ENCODE results near the gene EHD2.

The EHD2 gene

GRCh38 chr19:47750752-47751151 is 37.5 kb downstream of the EHD2 start:
- Histone ChIP-seq H3K4me1 (ENCODE audit: control insufficient read depth, low read depth, low read length) (no peaks in the 10 kb centered on the region), H3K79me1 (ENCODE audit: low read length) (peaks cover 11% of the 10 kb centered on the region), H3K27ac (ENCODE audit: low read depth, low read length) (no peak overlapping the region), H3K23ac (ENCODE audit: low read length) (no peak overlapping the region), H2AK5ac (ENCODE audit: low read length) (no peak overlapping the region), H4K5ac (ENCODE audit: low read length) (no peak overlapping the region), H2BK15ac (replicated peaks; ENCODE audit: low read depth) (no peak overlapping the region), H2BK5ac (ENCODE audit: low read length) (no peak overlapping the region), H3K18ac (ENCODE audit: low read length) (no peak overlapping the region), H3K9ac (ENCODE audit: low read length) (no peak overlapping the region), H3K4me2 (ENCODE audit: low read length) (no peak overlapping the region), H4K8ac (ENCODE audit: low read depth, low read length) (no peak overlapping the region), H3K4me3 (ENCODE audit: low read length) (no peak overlapping the region), H3K56ac (ENCODE audit: low read length) (no peak overlapping the region), H3K79me2 (ENCODE audit: control insufficient read depth, insufficient read depth, low read length) (peaks cover 19% of the 10 kb centered on the region), H3K36me3 (ENCODE audit: control insufficient read depth, insufficient read depth, low read length) (peaks cover 31% of the 10 kb centered on the region), H3K4ac (ENCODE audit: low read depth, low read length) (no peak overlapping the region), H3K27me3 (ENCODE audit: insufficient read depth, low read length, poor library complexity) (no peaks in the 10 kb centered on the region), H2BK120ac (ENCODE audit: low read depth, low read length) (no peak overlapping the region)
- no peak for DNase-seq
- WGBS (ENCODE audit: extremely low coverage, insufficient coverage, low lambda C conversion rate): no CpG with 5 or more reads among the region's 18 CpGs

- no peaks in the 10 kb centered on the region for H3K27me3 ChIP-seq (ENCODE audit: insufficient read depth, low read length, poor library complexity)
- no peak overlapping the region for H3K4me2 ChIP-seq (ENCODE audit: low read length)
- no peak overlapping the region for H3K9ac ChIP-seq (ENCODE audit: low read length)
- H2BK5ac ChIP-seq (ENCODE audit: low read length): no peak overlapping the region
- H3K23ac ChIP-seq (ENCODE audit: low read length): no peak overlapping the region
- peaks cover 10% of the 10 kb centered on the region for H3K79me2 ChIP-seq (ENCODE audit: control insufficient read depth, insufficient read depth, low read length)
- H3K79me1 ChIP-seq (ENCODE audit: low read length): peaks cover 8% of the 10 kb centered on the region
- no peak overlapping the region for H2BK15ac ChIP-seq (replicated peaks; ENCODE audit: low read depth)
- H3K4me1 ChIP-seq (ENCODE audit: control insufficient read depth, low read depth, low read length): no peaks in the 10 kb centered on the region
- no CpG with 5 or more reads among the region's 27 CpGs for WGBS (ENCODE audit: extremely low coverage, insufficient coverage, low lambda C conversion rate)
- H3K4me3 ChIP-seq (ENCODE audit: low read length): no peak overlapping the region
- H2AK5ac ChIP-seq (ENCODE audit: low read length): no peak overlapping the region
- no peak for DNase-seq
- H3K36me3 ChIP-seq (ENCODE audit: control insufficient read depth, insufficient read depth, low read length): peaks cover 40% of the 10 kb centered on the region
- H3K18ac ChIP-seq (ENCODE audit: low read length): no peak overlapping the region
- no peak overlapping the region for H3K56ac ChIP-seq (ENCODE audit: low read length)
- no peak overlapping the region for H4K8ac ChIP-seq (ENCODE audit: low read depth, low read length)
- no peak overlapping the region for H3K4ac ChIP-seq (ENCODE audit: low read depth, low read length)
- H4K5ac ChIP-seq (ENCODE audit: low read length): no peak overlapping the region
- no peak overlapping the region for H2BK120ac ChIP-seq (ENCODE audit: low read depth, low read length)
- no peak overlapping the region for H3K27ac ChIP-seq (ENCODE audit: low read depth, low read length)
These were observed 39.4 kb downstream of the EHD2 start for GRCh38 chr19:47752440-47753211.

GRCh38 chr19:47754206-47755064 is 41.2 kb downstream of the EHD2 start:
- no CpG with 5 or more reads among the region's 37 CpGs for WGBS (ENCODE audit: extremely low coverage, insufficient coverage, low lambda C conversion rate)
- DNase-seq: no peak
- no peak overlapping the region for H3K27ac ChIP-seq (ENCODE audit: low read depth, low read length)

GRCh38 chr19:47755065-47755761 is 42.0 kb downstream of the EHD2 start:
- no peak overlapping the region for H2BK120ac ChIP-seq (ENCODE audit: low read depth, low read length)
- no peak overlapping the region for H2BK5ac ChIP-seq (ENCODE audit: low read length)
- no peak overlapping the region for H3K56ac ChIP-seq (ENCODE audit: low read length)
- H2BK15ac ChIP-seq (replicated peaks; ENCODE audit: low read depth): no peak overlapping the region
- no peak overlapping the region for H3K4ac ChIP-seq (ENCODE audit: low read depth, low read length)
- peaks cover under 1% of the 10 kb centered on the region for H3K79me1 ChIP-seq (ENCODE audit: low read length)
- H3K4me3 ChIP-seq (ENCODE audit: low read length): no peak overlapping the region
- peaks cover 31% of the 10 kb centered on the region for H3K36me3 ChIP-seq (ENCODE audit: control insufficient read depth, insufficient read depth, low read length)
- no peak for DNase-seq
- H3K27ac ChIP-seq (ENCODE audit: low read depth, low read length): no peak overlapping the region
- H4K8ac ChIP-seq (ENCODE audit: low read depth, low read length): no peak overlapping the region
- no peak overlapping the region for H3K23ac ChIP-seq (ENCODE audit: low read length)
- no peak overlapping the region for H4K5ac ChIP-seq (ENCODE audit: low read length)
- no peak overlapping the region for H2AK5ac ChIP-seq (ENCODE audit: low read length)
- H3K79me2 ChIP-seq (ENCODE audit: control insufficient read depth, insufficient read depth, low read length): no peaks in the 10 kb centered on the region
- no CpG with 5 or more reads among the region's 36 CpGs for WGBS (ENCODE audit: extremely low coverage, insufficient coverage, low lambda C conversion rate)
- no peaks in the 10 kb centered on the region for H3K27me3 ChIP-seq (ENCODE audit: insufficient read depth, low read length, poor library complexity)
- no peaks in the 10 kb centered on the region for H3K4me1 ChIP-seq (ENCODE audit: control insufficient read depth, low read depth, low read length)
- H3K18ac ChIP-seq (ENCODE audit: low read length): no peak overlapping the region
- H3K9ac ChIP-seq (ENCODE audit: low read length): no peak overlapping the region
- H3K4me2 ChIP-seq (ENCODE audit: low read length): no peak overlapping the region

More at GRCh38 chr19:47754206-47755064, 41.2 kb downstream of the EHD2 start:
- H3K18ac ChIP-seq (ENCODE audit: low read length): no peak overlapping the region
- no peak overlapping the region for H3K4ac ChIP-seq (ENCODE audit: low read depth, low read length)
- H3K36me3 ChIP-seq (ENCODE audit: control insufficient read depth, insufficient read depth, low read length): peaks cover 35% of the 10 kb centered on the region
- no peak overlapping the region for H2BK15ac ChIP-seq (replicated peaks; ENCODE audit: low read depth)
- H4K8ac ChIP-seq (ENCODE audit: low read depth, low read length): no peak overlapping the region
- H3K27me3 ChIP-seq (ENCODE audit: insufficient read depth, low read length, poor library complexity): no peaks in the 10 kb centered on the region
- H3K4me3 ChIP-seq (ENCODE audit: low read length): no peak overlapping the region
- H3K56ac ChIP-seq (ENCODE audit: low read length): no peak overlapping the region
- peaks cover 1% of the 10 kb centered on the region for H3K79me1 ChIP-seq (ENCODE audit: low read length)
- H3K9ac ChIP-seq (ENCODE audit: low read length): no peak overlapping the region
- no peak overlapping the region for H2BK5ac ChIP-seq (ENCODE audit: low read length)
- no peaks in the 10 kb centered on the region for H3K4me1 ChIP-seq (ENCODE audit: control insufficient read depth, low read depth, low read length)
- no peak overlapping the region for H2AK5ac ChIP-seq (ENCODE audit: low read length)
- no peak overlapping the region for H3K23ac ChIP-seq (ENCODE audit: low read length)
- no peak overlapping the region for H4K5ac ChIP-seq (ENCODE audit: low read length)
- H3K79me2 ChIP-seq (ENCODE audit: control insufficient read depth, insufficient read depth, low read length): no peaks in the 10 kb centered on the region
- H2BK120ac ChIP-seq (ENCODE audit: low read depth, low read length): no peak overlapping the region
- no peak overlapping the region for H3K4me2 ChIP-seq (ENCODE audit: low read length)

GRCh38 chr19:47755762-47756626 is 42.8 kb downstream of the EHD2 start:
- H2BK120ac ChIP-seq (ENCODE audit: low read depth, low read length): no peak overlapping the region
- no peak overlapping the region for H3K4me2 ChIP-seq (ENCODE audit: low read length)
- H4K8ac ChIP-seq (ENCODE audit: low read depth, low read length): no peak overlapping the region
- no peak overlapping the region for H3K4me3 ChIP-seq (ENCODE audit: low read length)
- no peaks in the 10 kb centered on the region for H3K79me2 ChIP-seq (ENCODE audit: control insufficient read depth, insufficient read depth, low read length)
- no peak overlapping the region for H3K56ac ChIP-seq (ENCODE audit: low read length)
- no peak overlapping the region for H3K4ac ChIP-seq (ENCODE audit: low read depth, low read length)
- H3K23ac ChIP-seq (ENCODE audit: low read length): no peak overlapping the region
- DNase-seq: no peak
- H3K27me3 ChIP-seq (ENCODE audit: insufficient read depth, low read length, poor library complexity): no peaks in the 10 kb centered on the region
- H3K4me1 ChIP-seq (ENCODE audit: control insufficient read depth, low read depth, low read length): no peaks in the 10 kb centered on the region
- no CpG with 5 or more reads among the region's 28 CpGs for WGBS (ENCODE audit: extremely low coverage, insufficient coverage, low lambda C conversion rate)
- no peak overlapping the region for H3K27ac ChIP-seq (ENCODE audit: low read depth, low read length)
- H3K79me1 ChIP-seq (ENCODE audit: low read length): no peaks in the 10 kb centered on the region
- H4K5ac ChIP-seq (ENCODE audit: low read length): no peak overlapping the region
- no peak overlapping the region for H2AK5ac ChIP-seq (ENCODE audit: low read length)
- H3K9ac ChIP-seq (ENCODE audit: low read length): no peak overlapping the region
- H2BK15ac ChIP-seq (replicated peaks; ENCODE audit: low read depth): no peak overlapping the region
- no peak overlapping the region for H3K18ac ChIP-seq (ENCODE audit: low read length)
- peaks cover 28% of the 10 kb centered on the region for H3K36me3 ChIP-seq (ENCODE audit: control insufficient read depth, insufficient read depth, low read length)
- no peak overlapping the region for H2BK5ac ChIP-seq (ENCODE audit: low read length)
